ENCODE results near the gene CEP57L1. TPM values are rescaled to one million over a fixed set of nuclear protein-coding genes. Genes with fewer than 3 reads are reported as not detected.
"Not testable (repeated sequence)": the region's sequence is repeated elsewhere in the genome, so short reads cannot be mapped to it uniquely, and the experiment has no call there.

Gene CEP57L1
- total RNA-seq, 2 donors from 2014 or later: 7.7 to 11.2 TPM

- intact Hi-C loops (cut with DNase I, micrococcal nuclease): no loop called here
- ATAC-seq: no peak
- DNase-seq: no peak
Measured at GRCh38 chr6:109096208-109096607, 901 bp downstream of the CEP57L1 start.

- intact Hi-C loops (cut with DNase I, micrococcal nuclease): no loop called here
- no peak for DNase-seq
- no peak for ATAC-seq
Measured at GRCh38 chr6:109097661-109098060, 2.4 kb downstream of the CEP57L1 start.

- no peak for ATAC-seq
- intact Hi-C loops (cut with DNase I, micrococcal nuclease): no loop called here
Measured at GRCh38 chr6:109102762-109103161, 7.5 kb downstream of the CEP57L1 start.

DNA sequence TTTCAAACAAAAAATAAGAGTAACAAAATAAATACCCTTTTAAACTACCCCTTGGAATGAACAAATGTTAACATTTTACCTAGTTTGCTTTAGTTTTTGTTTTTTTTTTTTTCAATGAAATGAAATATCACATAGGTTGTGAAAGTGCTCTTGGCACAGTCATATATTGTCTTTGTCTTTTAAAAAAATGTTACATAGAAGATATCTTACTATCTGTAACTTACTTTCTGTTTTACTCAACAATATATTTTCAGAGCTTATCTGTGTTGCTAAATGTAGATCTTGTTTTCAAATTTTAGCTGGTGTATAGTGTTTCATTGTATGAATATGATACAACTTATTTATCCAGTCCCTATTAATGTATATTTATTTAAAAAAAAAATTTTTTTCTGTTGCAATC lies 8.6 kb downstream of the CEP57L1 start:
- ATAC-seq (no peak), DNase-seq (no peak)
- intact Hi-C loops (cut with DNase I, micrococcal nuclease): no loop called here

More at GRCh38 chr6:109102762-109103161, 7.5 kb downstream of the CEP57L1 start:
- DNase-seq: no peak

DNA sequence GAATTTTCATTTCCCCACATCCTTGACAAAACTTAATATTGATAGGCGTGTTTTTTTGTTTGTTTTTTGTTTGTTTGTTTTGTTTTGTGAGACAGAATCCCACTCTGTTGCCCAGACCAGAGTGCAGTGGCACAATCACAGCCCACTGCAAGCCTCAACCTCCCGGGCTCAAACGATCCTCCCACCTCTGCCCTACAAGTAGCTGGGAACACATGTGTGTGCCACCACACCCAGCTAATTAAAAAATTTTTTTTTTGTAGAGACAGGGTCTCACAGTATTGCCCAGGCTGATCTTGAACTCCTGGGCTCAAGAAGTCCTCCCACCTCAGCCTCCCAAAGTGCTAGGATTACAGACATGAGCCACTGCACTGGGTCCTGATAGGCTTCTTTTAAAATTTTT lies 9.2 kb downstream of the CEP57L1 start:
- DNase-seq: no peak
- intact Hi-C loops (cut with DNase I, micrococcal nuclease): no loop called here
- no peak for ATAC-seq

GRCh38 chr6:109105681-109106080 lies 10.4 kb downstream of the CEP57L1 start:
- no peak for ATAC-seq
- intact Hi-C loops (cut with DNase I, micrococcal nuclease): no loop called here
- no peak for DNase-seq

- intact Hi-C loops (cut with DNase I, micrococcal nuclease); DNase-seq; ATAC-seq: not testable (repeated sequence)
Measured at GRCh38 chr6:109109663-109110062, 14.4 kb downstream of the CEP57L1 start.

DNA sequence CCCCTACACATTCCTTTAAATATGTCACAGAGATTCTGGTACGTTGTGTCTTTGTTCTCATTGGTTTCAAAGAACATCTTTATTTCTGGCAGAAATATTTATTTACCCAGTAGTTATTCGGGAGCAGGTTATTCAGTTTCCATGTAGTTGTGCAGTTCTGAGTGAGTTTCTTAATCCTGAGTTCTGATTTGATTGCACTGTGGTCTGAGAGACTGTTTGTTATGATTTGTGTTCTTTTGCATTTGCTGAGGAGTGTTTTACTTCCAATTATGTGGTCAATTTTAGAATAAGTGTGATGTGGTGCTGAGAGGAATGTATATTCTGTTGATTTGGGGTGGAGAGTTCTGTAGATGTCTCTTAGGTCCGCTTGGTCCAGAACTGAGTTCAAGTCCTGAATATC lies 17.4 kb downstream of the CEP57L1 start:
- intact Hi-C loops (cut with DNase I, micrococcal nuclease); ATAC-seq: not testable (repeated sequence)

DNA sequence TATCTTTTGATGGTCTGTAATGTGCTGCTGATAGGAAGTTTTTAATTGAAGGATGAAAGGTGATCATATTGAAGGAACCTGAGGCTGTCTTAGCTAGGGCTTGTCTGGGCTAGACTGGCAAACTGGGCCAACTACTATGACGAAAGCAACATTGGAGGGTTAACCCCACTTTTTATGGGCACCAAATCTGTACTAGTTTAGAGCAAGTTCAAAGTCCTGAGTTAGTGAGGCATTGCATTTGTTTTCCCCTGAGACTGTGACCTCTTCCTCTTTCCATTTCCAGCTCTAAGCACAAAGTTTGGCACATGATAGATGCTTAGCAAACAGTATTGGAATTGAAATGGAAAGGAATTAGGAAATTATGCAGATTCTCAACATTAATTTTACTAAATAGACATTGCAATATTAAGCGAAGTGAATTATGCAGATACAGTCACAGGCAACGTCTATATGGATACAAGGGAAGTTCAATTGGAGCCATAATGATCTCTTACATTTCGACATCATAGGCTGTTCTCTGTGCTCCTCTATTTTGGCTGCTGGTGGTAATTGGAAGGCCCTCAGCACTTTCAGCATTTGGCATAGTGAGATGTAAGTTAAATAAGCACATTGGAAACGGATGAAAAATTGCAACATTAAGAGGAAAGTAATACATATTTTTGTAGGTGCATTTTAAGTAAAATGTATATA lies 22.2 kb downstream of the CEP57L1 start:
- ATAC-seq: peak; percentile 97
- peak in 1 of 2 donors; percentile 28 for DNase-seq
- intact Hi-C loops (cut with DNase I, micrococcal nuclease): no loop called here

More for the DNA sequence above, 17.4 kb downstream of the CEP57L1 start:
- not testable (repeated sequence) for DNase-seq

GRCh38 chr6:109118337-109118736 lies 23.0 kb downstream of the CEP57L1 start:
- no peak for DNase-seq
- no peak for ATAC-seq

GRCh38 chr6:109118871-109119354 lies 23.6 kb downstream of the CEP57L1 start:
- ATAC-seq: no peak
- no peak for DNase-seq
- intact Hi-C loops (cut with DNase I, micrococcal nuclease): no loop called here

More at GRCh38 chr6:109118337-109118736, 23.0 kb downstream of the CEP57L1 start:
- intact Hi-C loops (cut with DNase I, micrococcal nuclease): no loop called here

DNA sequence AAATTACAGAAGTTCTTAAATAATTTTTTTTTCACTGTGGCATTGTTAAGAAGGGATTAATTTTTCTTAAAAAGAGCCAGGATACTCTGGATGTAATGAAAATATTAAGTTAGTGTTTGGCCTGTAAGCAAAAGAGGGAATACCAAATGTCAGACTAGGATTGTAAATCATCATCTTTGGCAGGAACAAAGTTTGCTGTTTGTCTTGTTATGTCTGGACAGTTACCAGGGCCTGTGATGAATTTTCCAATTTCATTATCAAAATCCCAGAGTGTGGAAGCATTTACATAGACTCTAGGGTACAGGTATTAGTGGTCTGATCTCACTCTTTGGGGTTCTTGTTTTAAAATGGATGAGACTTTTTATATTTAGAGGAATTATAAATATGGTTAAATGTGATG lies 26.1 kb downstream of the CEP57L1 start:
- DNase-seq (no peak), ATAC-seq (no peak)
- intact Hi-C loops (cut with DNase I, micrococcal nuclease): no loop called here

- ATAC-seq (no peak), DNase-seq (no peak)
- intact Hi-C loops (cut with DNase I, micrococcal nuclease): no loop called here
Measured at GRCh38 chr6:109124219-109124618, 28.9 kb downstream of the CEP57L1 start.

GRCh38 chr6:109125504-109125903 lies 30.2 kb downstream of the CEP57L1 start:
- DNase-seq (no peak), ATAC-seq (no peak)
- intact Hi-C loops (cut with DNase I, micrococcal nuclease): no loop called here

DNA sequence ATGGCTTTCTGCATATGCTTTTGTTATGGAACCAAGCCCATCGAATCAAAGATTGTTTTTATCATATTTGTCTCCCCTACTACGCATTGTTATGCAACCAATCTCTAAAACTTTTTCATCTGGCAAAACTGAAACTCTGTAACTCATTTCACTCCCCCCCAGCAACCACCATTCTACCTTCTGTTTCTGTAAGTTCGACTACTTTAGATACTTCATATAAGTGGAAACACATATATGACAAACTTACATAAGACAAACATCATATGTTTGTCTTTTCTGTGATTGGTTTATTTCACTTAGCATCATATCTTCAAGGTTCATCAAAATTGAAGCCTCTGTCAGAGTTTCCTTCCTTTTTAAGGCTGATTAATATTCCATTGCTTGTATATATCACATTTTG lies 34.8 kb downstream of the CEP57L1 start:
- ATAC-seq (no peak), DNase-seq (no peak)
- intact Hi-C loops (cut with DNase I, micrococcal nuclease): no loop called here

GRCh38 chr6:109135600-109135999 lies 40.3 kb downstream of the CEP57L1 start:
- DNase-seq; ATAC-seq; intact Hi-C loops (cut with DNase I, micrococcal nuclease): not testable (repeated sequence)

- intact Hi-C loops (cut with DNase I, micrococcal nuclease); ATAC-seq; DNase-seq: not testable (repeated sequence)
Measured at GRCh38 chr6:109136039-109136438, 40.7 kb downstream of the CEP57L1 start.

GRCh38 chr6:109136530-109136929 lies 41.2 kb downstream of the CEP57L1 start:
- DNase-seq; intact Hi-C loops (cut with DNase I, micrococcal nuclease); ATAC-seq: not testable (repeated sequence)

- intact Hi-C loops (cut with DNase I, micrococcal nuclease): no loop called here
- no peak for DNase-seq
- ATAC-seq: no peak
Measured at GRCh38 chr6:109139109-109139508, 43.8 kb downstream of the CEP57L1 start.

DNA sequence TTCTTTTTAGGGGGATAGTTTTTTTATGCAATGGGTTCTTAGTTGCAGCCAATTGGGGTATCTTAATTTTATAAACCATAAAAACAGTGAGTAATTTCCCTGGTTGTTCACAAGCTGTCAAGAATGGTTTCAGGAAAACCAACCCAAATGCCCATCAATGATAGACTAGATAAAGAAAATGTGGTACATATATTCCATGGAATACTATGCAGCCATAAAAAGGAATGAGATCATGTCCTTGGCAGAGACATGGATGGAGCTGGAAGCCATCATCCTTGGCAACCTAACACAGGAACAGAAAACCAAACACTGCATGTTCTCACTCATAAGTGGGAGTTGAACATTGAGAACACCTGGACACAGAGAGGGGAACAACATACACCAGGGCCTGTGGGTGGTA lies 46.8 kb downstream of the CEP57L1 start:
- ATAC-seq; intact Hi-C loops (cut with DNase I, micrococcal nuclease); DNase-seq: not testable (repeated sequence)

GRCh38 chr6:109143191-109143590 lies 47.9 kb downstream of the CEP57L1 start:
- intact Hi-C loops (cut with DNase I, micrococcal nuclease): no loop called here
- no peak for ATAC-seq
- DNase-seq: no peak

All from left colon (tissue), 2 donors.